Ovary (tissue), 3 donors: ENCODE results near the gene CHCHD1.
"Not testable (repeated sequence)": the region's sequence is repeated elsewhere in the genome, so short reads cannot be mapped to it uniquely, and the experiment has no call there.

Source experiments
- EP300 ChIP-seq: sonication (generic); formaldehyde crosslinking; IDR thresholded peaks from one replicate; pipeline ENCODE4 v1.6.1; 2017; ENCODE audit warnings: antibody characterized with exemption
- POLR2A ChIP-seq: fragments of 450-650 bp; IDR thresholded peaks from one replicate; pipeline ENCODE4 v1.6.1; 2017; ENCODE audit warnings: antibody characterized with exemption, mild to moderate bottlenecking, moderate library complexity
- TF ChIP-seq, protein P1 (sequence below), 3 donors: fragments of 450-650 bp in 2 of 3; fragments of 200-600 bp in 1 of 3; IDR thresholded peaks; one replicate each; pipeline versions ENCODE4 v1.5.1 to v1.8.0; 2016 to 2022; ENCODE audit warnings: antibody characterized with exemption in 3 of 3, mild to moderate bottlenecking in 1 of 3
- donor health status: DM: no; HTN: no; CAD: no.

DNA sequence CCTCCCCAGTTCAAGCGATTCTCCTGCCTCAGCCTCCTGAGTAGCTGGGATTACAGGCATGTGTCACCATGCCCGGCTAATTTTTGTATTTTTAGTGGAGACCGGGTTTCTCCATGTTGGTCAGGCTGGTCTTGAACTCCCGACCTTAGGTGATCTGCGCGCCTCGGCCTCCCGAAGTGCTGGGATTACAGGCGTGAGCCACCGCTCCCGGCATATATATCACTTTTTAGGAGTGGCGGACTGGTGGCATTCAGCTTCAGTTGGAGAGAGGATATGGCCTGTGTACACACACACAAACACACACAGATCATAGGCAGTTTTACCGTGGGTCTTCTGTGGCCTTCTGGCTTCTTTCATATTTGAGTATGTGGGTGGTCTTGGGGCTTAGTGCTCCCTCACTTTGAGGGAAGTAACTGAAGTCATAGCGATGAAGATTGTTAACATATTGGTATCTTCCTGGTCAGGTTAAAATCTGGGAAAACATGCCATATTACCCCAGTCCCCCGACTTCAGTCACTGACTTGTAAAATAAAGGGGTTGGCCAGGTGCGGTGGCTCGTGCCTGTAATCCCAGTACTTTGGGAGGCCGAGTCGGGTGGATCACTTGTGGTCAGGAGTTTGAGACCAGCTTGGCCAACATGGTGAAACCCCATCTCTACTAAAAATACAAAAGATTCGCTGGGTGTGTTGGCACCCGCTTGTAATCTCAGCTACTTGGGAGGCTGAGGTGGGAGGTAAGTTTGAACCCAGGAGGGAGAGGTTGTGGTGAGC lies 5.4 kb downstream of the CHCHD1 start:
- not testable (repeated sequence) for TF ChIP-seq POLR2A, EP300
- TF ChIP-seq, protein P1, sequence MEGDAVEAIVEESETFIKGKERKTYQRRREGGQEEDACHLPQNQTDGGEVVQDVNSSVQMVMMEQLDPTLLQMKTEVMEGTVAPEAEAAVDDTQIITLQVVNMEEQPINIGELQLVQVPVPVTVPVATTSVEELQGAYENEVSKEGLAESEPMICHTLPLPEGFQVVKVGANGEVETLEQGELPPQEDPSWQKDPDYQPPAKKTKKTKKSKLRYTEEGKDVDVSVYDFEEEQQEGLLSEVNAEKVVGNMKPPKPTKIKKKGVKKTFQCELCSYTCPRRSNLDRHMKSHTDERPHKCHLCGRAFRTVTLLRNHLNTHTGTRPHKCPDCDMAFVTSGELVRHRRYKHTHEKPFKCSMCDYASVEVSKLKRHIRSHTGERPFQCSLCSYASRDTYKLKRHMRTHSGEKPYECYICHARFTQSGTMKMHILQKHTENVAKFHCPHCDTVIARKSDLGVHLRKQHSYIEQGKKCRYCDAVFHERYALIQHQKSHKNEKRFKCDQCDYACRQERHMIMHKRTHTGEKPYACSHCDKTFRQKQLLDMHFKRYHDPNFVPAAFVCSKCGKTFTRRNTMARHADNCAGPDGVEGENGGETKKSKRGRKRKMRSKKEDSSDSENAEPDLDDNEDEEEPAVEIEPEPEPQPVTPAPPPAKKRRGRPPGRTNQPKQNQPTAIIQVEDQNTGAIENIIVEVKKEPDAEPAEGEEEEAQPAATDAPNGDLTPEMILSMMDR (IDR thresholded peaks at IDR 0.05), result not testable (repeated sequence)
